GM12878 (cell line): ENCODE measurements around the gene NCMAP. TPM values are rescaled to one million over a fixed set of nuclear protein-coding genes. Genes with fewer than 3 reads are reported as not detected.
A peak's percentile ranks its signal among the peaks of the same experiment; 100 is the strongest.

Source experiments
- BCL11A ChIP-seq: IDR thresholded peaks from 2 replicates; pipeline ENCODE4 v1.6.1; 2011; ENCODE audit warnings: low read depth, low read length
- BCL3 ChIP-seq: IDR thresholded peaks from 2 replicates; pipeline ENCODE4 v1.6.1; 2011; ENCODE audit warnings: borderline replicate concordance, low read depth, mild to moderate bottlenecking, moderate library complexity, low read length; ENCODE audit not compliant: insufficient read depth, poor library complexity, severe bottlenecking
- BHLHE40 ChIP-seq, 2 experiments: fragments of 450-650 bp in 1 of 2; IDR thresholded peaks; 2 replicates each; pipeline ENCODE4 v1.6.1; 2011 to 2017; ENCODE audit warnings: low read depth in 2 of 2, borderline replicate concordance in 1 of 2, improper control_type of control experiment in 1 of 2, low read length in 1 of 2, mild to moderate bottlenecking in 1 of 2
- CBX3 ChIP-seq: fragments of 200-600 bp; sonication (generic); IDR thresholded peaks from 2 replicates; pipeline ENCODE4 v1.6.1; 2016; ENCODE audit warnings: low read depth, borderline replicate concordance
- CEBPZ ChIP-seq: fragments of 150-350 bp; IDR thresholded peaks from 2 replicates; pipeline ENCODE4 v1.6.1; 2016; ENCODE audit warnings: low read depth, low read length
- CHD1 ChIP-seq: IDR thresholded peaks from 2 replicates; pipeline ENCODE4 v1.6.1; 2012; ENCODE audit warnings: low read depth, low read length, improper control_type of control experiment
- CHD2 ChIP-seq: IDR thresholded peaks from 2 replicates; pipeline ENCODE4 v1.6.1; 2011; ENCODE audit warnings: low read depth, low read length, improper control_type of control experiment, borderline replicate concordance
- LARP7 ChIP-seq: fragments of 450-650 bp; IDR thresholded peaks from 2 replicates; pipeline ENCODE4 v1.6.1; 2017; ENCODE audit warnings: mild to moderate bottlenecking
- NBN ChIP-seq: fragments of 450-650 bp; IDR thresholded peaks from 2 replicates; pipeline ENCODE4 v1.6.1; 2016
- NRF1 ChIP-seq: conservative IDR thresholded peaks from 2 replicates; pipeline ENCODE4 v1.6.1; 2011; ENCODE audit warnings: mild to moderate bottlenecking, low read depth, low read length, improper control_type of control experiment
- PAX5 ChIP-seq: IDR thresholded peaks from 2 replicates; pipeline ENCODE4 v1.6.1; 2011; ENCODE audit warnings: low read depth, low read length, borderline replicate concordance
- POU2F2 ChIP-seq: IDR thresholded peaks from 3 replicates; pipeline ENCODE4 v1.6.1; 2011; ENCODE audit warnings: low read depth, mild to moderate bottlenecking, low read length, borderline replicate concordance
- RUNX3 ChIP-seq: IDR thresholded peaks from 2 replicates; pipeline ENCODE4 v1.6.1; 2012; ENCODE audit warnings: low read length, inconsistent platforms
- SIX5 ChIP-seq: IDR thresholded peaks from 2 replicates; pipeline ENCODE4 v1.6.1; 2011; ENCODE audit warnings: mild to moderate bottlenecking, low read depth, low read length, moderate library complexity; ENCODE audit not compliant: severe bottlenecking
- SMAD1 ChIP-seq: fragments of 450-650 bp; IDR thresholded peaks from 2 replicates; pipeline ENCODE4 v1.6.1; 2018; ENCODE audit warnings: mild to moderate bottlenecking, low read depth; ENCODE audit not compliant: partially characterized antibody
- SMARCA5 ChIP-seq: fragments of 450-650 bp; IDR thresholded peaks from 2 replicates; pipeline ENCODE4 v1.6.1; 2017; ENCODE audit warnings: mild to moderate bottlenecking
- STAT1 ChIP-seq: fragments of 450-650 bp; conservative IDR thresholded peaks from 2 replicates; pipeline ENCODE4 v1.6.1; 2014; ENCODE audit warnings: antibody characterized with exemption, mild to moderate bottlenecking
- USF1 ChIP-seq: IDR thresholded peaks from 2 replicates; pipeline ENCODE4 v1.6.1; 2011; ENCODE audit warnings: borderline replicate concordance, low read depth, mild to moderate bottlenecking, moderate library complexity, mixed read lengths, low read length; ENCODE audit not compliant: insufficient read depth; ENCODE audit errors: extremely low read length
- ZNF217 ChIP-seq: fragments of 450-650 bp; IDR thresholded peaks from 2 replicates; pipeline ENCODE4 v1.6.1; 2017; ENCODE audit warnings: antibody characterized with exemption, mild to moderate bottlenecking
- ZSCAN29 ChIP-seq: fragments of 450-650 bp; IDR thresholded peaks from 2 replicates; pipeline ENCODE4 v1.6.1; 2017; ENCODE audit warnings: mild to moderate bottlenecking, moderate library complexity
- polyA plus RNA-seq, 11 experiments: library from polyadenylated mRNA; depleted of rRNA in 4 of 11; unstranded in 6 of 11; stranded (reverse) in 5 of 11; fragments of >200 nt; fragmentation: Nextera tagmentation in 4 of 11; fragmentation: Illumina TruSeq in 1 of 11; extraction: Ambion mirVana in 4 of 11; extraction: Trizol in 1 of 11; gene quantifications; 1 replicate in 1 of 11; 2 replicates in 10 of 11; pipeline versions ENCODE4 v1.2.1 to v1.2.3, GENCODE V29; 2011 to 2016; ENCODE audit warnings: inconsistent platforms in 2 of 11, missing spikeins in 2 of 11, low read depth in 1 of 11
- total RNA-seq, 4 experiments: library from RNA; depleted of rRNA in 3 of 4; stranded (reverse); fragments of >200 nt in 3 of 4; fragmentation: Illumina TruSeq in 1 of 4; extraction: Trizol in 1 of 4; gene quantifications; 2 replicates each; pipeline versions ENCODE4 v1.2.1 to v1.2.3, GENCODE V29; 2013 to 2021
- TF ChIP-seq, protein P1 (sequence below): fragments of 450-650 bp; IDR thresholded peaks from 2 replicates; pipeline ENCODE4 v1.6.1; 2014; ENCODE audit warnings: mild to moderate bottlenecking
- TF ChIP-seq, protein P2 (sequence below): fragments of 450-650 bp; IDR thresholded peaks from 2 replicates; pipeline ENCODE4 v1.6.1; 2017; ENCODE audit warnings: borderline replicate concordance

The NCMAP gene
- total and polyA plus RNA-seq, 10 of the 15 experiments (the other 5 are each of a cell fraction or from before 2014, with no cell fraction given): not detected

- no peak for TF ChIP-seq CBX3
- TF ChIP-seq RUNX3: peak; percentile 61
- peak; percentile 2; the same call in 1 of the 2 replicates for TF ChIP-seq STAT1
- TF ChIP-seq SIX5: no peak
- TF ChIP-seq BHLHE40 (IDR thresholded peaks at IDR 0.05; ENCODE audit: borderline replicate concordance in 1 of 2, low read depth in 2 of 2, low read length in 1 of 2): peak; percentile 97 to 98
- peak; percentile 79 for TF ChIP-seq USF1
- TF ChIP-seq, protein P1, sequence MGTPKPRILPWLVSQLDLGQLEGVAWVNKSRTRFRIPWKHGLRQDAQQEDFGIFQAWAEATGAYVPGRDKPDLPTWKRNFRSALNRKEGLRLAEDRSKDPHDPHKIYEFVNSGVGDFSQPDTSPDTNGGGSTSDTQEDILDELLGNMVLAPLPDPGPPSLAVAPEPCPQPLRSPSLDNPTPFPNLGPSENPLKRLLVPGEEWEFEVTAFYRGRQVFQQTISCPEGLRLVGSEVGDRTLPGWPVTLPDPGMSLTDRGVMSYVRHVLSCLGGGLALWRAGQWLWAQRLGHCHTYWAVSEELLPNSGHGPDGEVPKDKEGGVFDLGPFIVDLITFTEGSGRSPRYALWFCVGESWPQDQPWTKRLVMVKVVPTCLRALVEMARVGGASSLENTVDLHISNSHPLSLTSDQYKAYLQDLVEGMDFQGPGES: peak; percentile 70
- TF ChIP-seq POU2F2: peak; percentile 42; the same call in 2 of the 3 replicates
- TF ChIP-seq BCL3: peak; percentile 8
- TF ChIP-seq CHD1: no peak
- TF ChIP-seq LARP7: peak; percentile 45
- TF ChIP-seq, protein P2, sequence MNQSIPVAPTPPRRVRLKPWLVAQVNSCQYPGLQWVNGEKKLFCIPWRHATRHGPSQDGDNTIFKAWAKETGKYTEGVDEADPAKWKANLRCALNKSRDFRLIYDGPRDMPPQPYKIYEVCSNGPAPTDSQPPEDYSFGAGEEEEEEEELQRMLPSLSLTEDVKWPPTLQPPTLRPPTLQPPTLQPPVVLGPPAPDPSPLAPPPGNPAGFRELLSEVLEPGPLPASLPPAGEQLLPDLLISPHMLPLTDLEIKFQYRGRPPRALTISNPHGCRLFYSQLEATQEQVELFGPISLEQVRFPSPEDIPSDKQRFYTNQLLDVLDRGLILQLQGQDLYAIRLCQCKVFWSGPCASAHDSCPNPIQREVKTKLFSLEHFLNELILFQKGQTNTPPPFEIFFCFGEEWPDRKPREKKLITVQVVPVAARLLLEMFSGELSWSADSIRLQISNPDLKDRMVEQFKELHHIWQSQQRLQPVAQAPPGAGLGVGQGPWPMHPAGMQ: no peak
- no peak for TF ChIP-seq ZNF217
- peak; percentile 93 for TF ChIP-seq NBN
- peak; percentile 63; the same call in 1 of the 2 replicates for TF ChIP-seq CHD2
- peak; percentile 98 for TF ChIP-seq NRF1
- TF ChIP-seq CEBPZ: no peak
- TF ChIP-seq SMAD1: no peak
- TF ChIP-seq PAX5: peak; percentile 54; the same call in 1 of the 2 replicates
- TF ChIP-seq ZSCAN29: no peak
- no peak for TF ChIP-seq BCL11A
- peak; percentile 79 for TF ChIP-seq SMARCA5
These were observed 86.8 kb downstream of the NCMAP start, which contains the start of gene SRRM1 (continued) for GRCh38 chr1:24642481-24643362.
